Measurements from ENCODE around the gene BAIAP2L2.

GRCh38 chr22:38046070-38046748 is 64.3 kb downstream of the BAIAP2L2 start:
- TF ChIP-seq EP300 (IDR thresholded peaks at IDR 0.05), result no peak
- TF ChIP-seq POLR2A (IDR thresholded peaks at IDR 0.05), result no peak
